ENCODE measurements around the gene PDE4D. TPM values are rescaled to one million over a fixed set of nuclear protein-coding genes. Genes with fewer than 3 reads are reported as not detected.
"Not testable (repeated sequence)": the region's sequence is repeated elsewhere in the genome, so short reads cannot be mapped to it uniquely, and the experiment has no call there.

Gene PDE4D
- total RNA-seq, 2 experiments from 2014 or later: 164 to 175 TPM

GRCh38 chr5:59467969-59468368 is 425.6 kb downstream of the PDE4D start:
- Mint-ChIP-seq H3K4me3 (no peak overlapping the region), H3K27me3 (no peaks in the 10 kb centered on the region), H3K4me1 (ENCODE audit: low read depth) (no peaks in the 10 kb centered on the region), H3K36me3 (ENCODE audit: low read depth) (no peaks in the 10 kb centered on the region), H3K9me3 (no peaks in the 10 kb centered on the region), H3K27ac (no peak overlapping the region)
- no peak for DNase-seq
- intact Hi-C loops (cut with DNase I, micrococcal nuclease): no loop called here
- CTCF ChIA-PET: no interaction called here
- ATAC-seq (ENCODE audit: poor library complexity): no peak
- Histone ChIP-seq H3K27ac (ENCODE audit: low read depth in 1 of 2, low read length in 2 of 2) (no peak overlapping the region), H3K36me3 (ENCODE audit: insufficient read depth, low read length) (no peaks in the 10 kb centered on the region), H3K4me3 (ENCODE audit: low read length) (no peak overlapping the region), H3K27me3 (ENCODE audit: control insufficient read depth in 1 of 2, insufficient read depth in 2 of 2, low read length in 2 of 2) (no peaks in the 10 kb centered on the region), H3K9me3 (ENCODE audit: control insufficient read depth in 1 of 2, insufficient read depth in 1 of 2, low read length in 2 of 2) (no peaks in the 10 kb centered on the region), H3K4me1 (ENCODE audit: insufficient read depth, low read length) (no peaks in the 10 kb centered on the region)
- no peak for TF ChIP-seq CTCF (IDR thresholded peaks at IDR 0.05)
- POLR2A ChIA-PET: no interaction called here

GRCh38 chr5:59466271-59466670 is 427.3 kb downstream of the PDE4D start:
- POLR2A ChIA-PET: no interaction called here

GRCh38 chr5:59464969-59465368 is 428.6 kb downstream of the PDE4D start:
- Histone ChIP-seq H3K4me3 (ENCODE audit: low read length) (no peak overlapping the region), H3K27ac (ENCODE audit: low read depth in 1 of 2, low read length in 2 of 2) (no peak overlapping the region), H3K27me3 (ENCODE audit: control insufficient read depth in 1 of 2, insufficient read depth in 2 of 2, low read length in 2 of 2) (no peaks in the 10 kb centered on the region), H3K36me3 (ENCODE audit: insufficient read depth, low read length) (no peaks in the 10 kb centered on the region), H3K4me1 (ENCODE audit: insufficient read depth, low read length) (no peaks in the 10 kb centered on the region), H3K9me3 (ENCODE audit: control insufficient read depth in 1 of 2, insufficient read depth in 1 of 2, low read length in 2 of 2) (no peaks in the 10 kb centered on the region)
- H3K27me3 Mint-ChIP-seq: no peaks in the 10 kb centered on the region
- ATAC-seq (ENCODE audit: poor library complexity) (no peak), DNase-seq (no peak)
- intact Hi-C loops (cut with DNase I, micrococcal nuclease): no loop called here
- H3K36me3 Mint-ChIP-seq (ENCODE audit: low read depth): no peaks in the 10 kb centered on the region
- H3K4me3 Mint-ChIP-seq: no peak overlapping the region
- CTCF ChIA-PET: no interaction called here
- POLR2A ChIA-PET: no interaction called here
- H3K4me1 Mint-ChIP-seq (ENCODE audit: low read depth): no peaks in the 10 kb centered on the region
- no peaks in the 10 kb centered on the region for H3K9me3 Mint-ChIP-seq
- no peak for TF ChIP-seq CTCF (IDR thresholded peaks at IDR 0.05)
- H3K27ac Mint-ChIP-seq: no peak overlapping the region

More at GRCh38 chr5:59466271-59466670, 427.3 kb downstream of the PDE4D start:
- H3K27ac Mint-ChIP-seq: no peak overlapping the region
- H3K9me3 Mint-ChIP-seq: no peaks in the 10 kb centered on the region
- H3K4me3 Mint-ChIP-seq: no peak overlapping the region
- no peaks in the 10 kb centered on the region for H3K9me3 ChIP-seq (ENCODE audit: control insufficient read depth in 1 of 2, insufficient read depth in 1 of 2, low read length in 2 of 2)
- no peaks in the 10 kb centered on the region for H3K36me3 Mint-ChIP-seq (ENCODE audit: low read depth)
- no peak for DNase-seq
- CTCF ChIA-PET: no interaction called here
- H3K36me3 ChIP-seq (ENCODE audit: insufficient read depth, low read length): no peaks in the 10 kb centered on the region
- no peak for TF ChIP-seq CTCF (IDR thresholded peaks at IDR 0.05)
- H3K4me3 ChIP-seq (ENCODE audit: low read length): no peak overlapping the region
- no peak overlapping the region for H3K27ac ChIP-seq (ENCODE audit: low read depth in 1 of 2, low read length in 2 of 2)
- H3K4me1 Mint-ChIP-seq (ENCODE audit: low read depth): no peaks in the 10 kb centered on the region
- intact Hi-C loops (cut with DNase I, micrococcal nuclease): no loop called here
- no peaks in the 10 kb centered on the region for H3K27me3 ChIP-seq (ENCODE audit: control insufficient read depth in 1 of 2, insufficient read depth in 2 of 2, low read length in 2 of 2)
- H3K4me1 ChIP-seq (ENCODE audit: insufficient read depth, low read length): no peaks in the 10 kb centered on the region
- no peaks in the 10 kb centered on the region for H3K27me3 Mint-ChIP-seq
- ATAC-seq (ENCODE audit: poor library complexity): no peak

DNA sequence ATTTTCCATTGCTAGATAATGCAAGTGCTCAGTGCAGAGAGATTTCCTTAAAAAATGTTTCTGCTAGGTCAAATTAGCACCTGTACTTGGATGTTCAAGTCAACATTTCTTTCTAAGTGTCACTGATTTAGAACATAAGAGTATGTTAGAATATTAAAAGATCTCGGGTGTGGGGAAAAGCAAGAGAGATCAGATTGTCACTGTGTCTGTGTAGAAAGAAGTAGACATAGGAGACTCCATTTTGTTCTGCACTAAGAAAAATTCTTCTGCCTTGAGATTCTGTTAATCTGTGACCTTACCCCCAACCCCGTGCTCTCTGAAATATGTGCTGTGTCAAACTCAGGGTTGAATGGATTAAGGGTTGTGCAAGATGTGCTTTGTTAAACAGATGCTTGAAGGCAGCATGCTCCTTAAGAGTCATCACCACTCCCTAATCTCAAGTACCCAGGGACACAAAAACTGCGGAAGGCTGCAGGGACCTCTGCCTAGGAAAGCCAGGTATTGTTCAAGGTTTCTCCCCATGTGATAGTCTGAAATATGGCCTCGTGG is 429.8 kb downstream of the PDE4D start:
- H3K4me3 Mint-ChIP-seq; intact Hi-C loops (cut with DNase I, micrococcal nuclease); H3K4me1 Mint-ChIP-seq (ENCODE audit: low read depth); H3K4me3 ChIP-seq (ENCODE audit: low read length); H3K36me3 ChIP-seq (ENCODE audit: insufficient read depth, low read length); H3K27ac Mint-ChIP-seq; H3K27ac ChIP-seq (ENCODE audit: low read depth in 1 of 2, low read length in 2 of 2); H3K27me3 Mint-ChIP-seq; ATAC-seq (ENCODE audit: poor library complexity); H3K36me3 Mint-ChIP-seq (ENCODE audit: low read depth); H3K9me3 ChIP-seq (ENCODE audit: control insufficient read depth in 1 of 2, insufficient read depth in 1 of 2, low read length in 2 of 2); CTCF ChIA-PET; H3K9me3 Mint-ChIP-seq; DNase-seq; H3K27me3 ChIP-seq (ENCODE audit: control insufficient read depth in 1 of 2, insufficient read depth in 2 of 2, low read length in 2 of 2); POLR2A ChIA-PET; H3K4me1 ChIP-seq (ENCODE audit: insufficient read depth, low read length): not testable (repeated sequence)
